Thyroid gland (tissue), 4 donors: ENCODE data around the gene CTAGE1.

Experiments used
- CTCF ChIP-seq, 6 experiments: fragments of 200-600 bp in 3 of 6; fragments of 450-650 bp in 3 of 6; sonication (generic) in 3 of 6; IDR thresholded peaks; one replicate each; pipeline ENCODE4 v1.5.1; 2016 to 2019; ENCODE audit warnings: antibody characterized with exemption in 6 of 6, mild to moderate bottlenecking in 2 of 6, inconsistent platforms in 1 of 6, moderate library complexity in 1 of 6
- POLR2A ChIP-seq, 2 donors: fragments of 450-650 bp; IDR thresholded peaks; one replicate each; pipeline ENCODE4 v1.6.1; 2017; ENCODE audit warnings: antibody characterized with exemption in 2 of 2, mild to moderate bottlenecking in 2 of 2, moderate library complexity in 1 of 2

- TF ChIP-seq CTCF (IDR thresholded peaks at IDR 0.05) (no peak), POLR2A (IDR thresholded peaks at IDR 0.05) (no peak)
Observed at GRCh38 chr18:22409445-22409844, 8.3 kb downstream of the CTAGE1 start.
